Esophagus mucosa (tissue), 1 donor: ENCODE results near the gene NUMBL. TPM values are rescaled to one million over a fixed set of nuclear protein-coding genes. Genes with fewer than 3 reads are reported as not detected.
"Not testable (repeated sequence)": the region's sequence is repeated elsewhere in the genome, so short reads cannot be mapped to it uniquely, and the experiment has no call there.

Experiments used
- ATAC-seq: fragments of 200-7000 bp; cut with Tn5 transposase; one replicate; pipeline ENCODE4 v1.9.1; 2020
- total RNA-seq: library from RNA; stranded (reverse); gene quantifications from one replicate; pipeline ENCODE4 v1.2.4, GENCODE V29; 2023
- donor health status: DM: yes; HTN: yes; CAD: no.

NUMBL gene
- total RNA-seq, 1 donor from 2014 or later = 11.0 TPM

DNA sequence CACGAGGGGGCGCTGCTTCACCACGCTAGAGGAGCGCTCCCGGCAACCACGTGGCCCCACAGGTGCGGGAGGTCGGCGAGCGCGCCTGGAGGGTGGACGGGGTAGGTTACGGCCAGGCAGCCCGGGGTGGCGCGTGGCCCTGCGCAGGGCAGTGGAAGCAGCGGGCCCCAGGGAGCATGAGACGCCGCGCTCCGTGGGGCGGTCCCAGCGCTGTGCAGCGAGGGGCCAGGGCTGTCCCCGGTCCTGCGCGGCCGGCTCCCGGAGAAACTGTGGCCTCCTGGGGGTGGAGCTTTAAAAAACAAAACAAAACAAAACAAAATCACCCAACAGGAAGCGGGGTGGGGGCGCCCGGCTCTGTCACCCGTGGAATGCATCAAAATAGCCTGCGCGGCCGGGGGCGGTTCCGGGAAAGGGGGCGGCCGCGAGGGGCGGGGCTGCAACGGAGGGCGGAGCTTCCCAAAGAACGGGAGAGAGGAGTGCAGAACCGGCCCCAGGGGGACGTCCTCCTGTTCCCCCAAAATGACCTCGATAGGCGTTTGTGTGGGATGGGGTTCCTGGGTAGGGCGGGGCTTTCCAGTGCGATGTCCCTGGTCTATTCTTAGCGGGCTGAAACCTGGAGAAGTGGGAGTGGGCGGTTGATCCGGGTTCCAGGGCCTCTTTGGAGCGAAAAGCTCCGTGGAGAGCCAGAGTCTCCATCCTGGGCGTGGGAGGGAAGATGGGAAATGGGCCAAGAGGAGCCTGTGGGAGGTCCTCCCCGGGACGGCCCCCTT lies 27.3 kb downstream of the NUMBL start:
- peak; percentile 81 for ATAC-seq

DNA sequence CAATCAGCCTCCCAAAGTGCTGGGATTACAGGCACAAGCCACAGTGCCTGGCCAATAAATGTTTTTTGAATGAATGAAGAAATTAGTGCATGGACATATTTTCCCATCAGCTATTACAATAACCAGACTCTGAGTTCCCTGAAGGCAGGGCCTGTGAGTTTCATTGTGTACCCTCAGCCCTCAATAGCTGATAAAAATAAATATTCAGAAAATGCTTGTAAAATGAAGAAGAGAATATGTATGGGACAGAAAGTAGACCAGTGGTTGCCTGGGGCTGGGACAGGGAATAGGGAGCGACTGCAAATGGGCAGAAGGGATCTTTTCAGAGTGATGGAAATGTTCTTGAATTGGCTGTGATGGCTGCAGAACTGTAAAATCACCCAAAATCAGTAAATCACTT lies 28.8 kb downstream of the NUMBL start:
- no peak for ATAC-seq

DNA sequence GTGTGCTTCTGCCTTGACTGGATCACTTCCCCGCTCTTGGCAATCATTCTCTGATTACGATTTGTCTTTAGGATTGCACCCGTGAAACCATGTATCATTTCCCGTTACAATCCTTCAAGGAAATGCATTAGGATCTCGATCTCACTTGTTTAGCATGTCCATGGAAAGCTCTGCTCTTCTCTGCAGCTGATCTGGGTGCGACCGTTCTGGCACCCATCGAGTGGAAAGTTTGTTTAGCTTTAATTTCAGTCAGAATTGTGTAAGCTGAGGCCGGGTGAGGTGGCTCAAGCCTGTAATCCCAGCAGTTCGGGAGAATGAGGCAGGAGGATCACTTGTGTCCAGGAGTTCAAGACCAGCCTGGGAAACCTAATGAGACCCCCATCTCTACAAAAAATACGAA lies 30.9 kb downstream of the NUMBL start:
- ATAC-seq = no peak

DNA sequence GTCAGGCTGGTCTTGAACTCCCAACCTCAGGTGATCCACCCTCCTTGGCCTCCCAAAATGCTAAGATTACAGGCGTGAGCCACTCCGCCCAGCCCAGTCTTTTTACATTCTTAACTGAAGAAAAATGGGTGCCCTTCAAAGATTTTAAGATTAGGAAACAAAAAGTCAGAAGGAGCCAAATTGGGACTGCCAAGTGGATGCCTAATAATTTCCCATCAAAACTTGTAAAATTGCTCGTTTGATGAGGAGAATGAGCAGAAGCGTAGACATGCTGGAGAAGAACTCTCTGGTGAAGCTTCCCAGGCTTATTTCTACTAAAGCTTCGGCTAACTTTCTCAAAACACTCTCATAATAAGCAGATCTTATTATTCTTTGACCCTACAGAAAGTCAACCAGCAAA lies 31.3 kb downstream of the NUMBL start:
- no peak for ATAC-seq

DNA sequence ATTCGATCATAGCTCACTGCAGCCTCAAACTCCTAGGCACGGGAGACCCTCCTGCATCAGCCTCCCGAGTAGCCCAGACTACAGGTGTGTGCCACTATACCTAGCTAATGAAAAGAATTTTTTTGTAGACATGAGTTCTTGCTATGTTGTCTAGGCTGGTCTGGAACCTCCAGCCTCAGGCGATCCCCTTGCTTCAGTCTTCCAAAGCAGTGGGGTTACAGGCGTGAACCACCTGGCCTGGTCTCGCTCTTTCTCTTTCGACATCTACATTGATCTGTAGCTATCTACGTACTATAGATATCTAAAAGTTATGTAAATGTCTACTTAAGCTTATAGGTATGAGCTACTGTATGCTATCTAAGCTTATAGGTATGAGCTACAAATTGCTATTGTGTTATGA lies 32.4 kb downstream of the NUMBL start:
- no peak for ATAC-seq

DNA sequence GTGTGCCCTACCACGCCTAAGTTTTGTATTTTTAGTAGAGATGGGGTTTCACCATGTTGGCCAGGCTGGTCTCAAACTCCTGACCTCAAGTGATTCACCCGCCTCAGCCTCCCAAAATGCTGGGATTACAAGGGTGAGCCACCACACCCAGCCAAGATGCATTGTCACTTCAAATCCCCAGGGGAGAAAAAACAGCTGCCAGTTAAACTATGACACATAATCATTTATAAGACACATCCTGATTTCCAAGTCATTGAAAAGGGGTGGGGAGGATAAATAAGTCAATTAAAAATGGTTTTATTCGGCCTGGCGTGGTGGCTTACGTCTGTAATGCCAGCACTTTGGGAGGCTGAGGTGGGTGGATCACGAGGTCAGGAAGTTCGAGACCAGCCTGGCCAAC lies 34.8 kb downstream of the NUMBL start:
- peak; percentile 60 for ATAC-seq

DNA sequence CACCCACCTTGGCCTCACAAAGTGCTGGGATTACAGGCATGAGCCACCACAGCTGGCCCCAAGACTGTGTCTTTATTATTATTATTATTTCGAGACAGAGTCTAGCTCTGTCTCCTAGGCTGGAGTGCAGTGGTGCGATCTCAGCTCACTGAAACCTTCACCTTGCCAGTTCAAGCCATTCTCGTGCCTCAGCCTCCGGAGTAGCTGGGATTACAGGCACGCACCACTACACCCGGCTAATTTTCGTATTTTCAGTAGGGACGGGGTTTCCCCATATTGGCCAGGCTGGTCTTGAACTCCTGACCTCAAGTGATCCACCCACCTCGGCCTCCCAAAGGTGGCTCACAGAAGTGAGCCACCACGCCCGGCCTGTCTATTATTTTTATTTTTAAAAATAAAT lies 38.1 kb downstream of the NUMBL start:
- not testable (repeated sequence) for ATAC-seq

DNA sequence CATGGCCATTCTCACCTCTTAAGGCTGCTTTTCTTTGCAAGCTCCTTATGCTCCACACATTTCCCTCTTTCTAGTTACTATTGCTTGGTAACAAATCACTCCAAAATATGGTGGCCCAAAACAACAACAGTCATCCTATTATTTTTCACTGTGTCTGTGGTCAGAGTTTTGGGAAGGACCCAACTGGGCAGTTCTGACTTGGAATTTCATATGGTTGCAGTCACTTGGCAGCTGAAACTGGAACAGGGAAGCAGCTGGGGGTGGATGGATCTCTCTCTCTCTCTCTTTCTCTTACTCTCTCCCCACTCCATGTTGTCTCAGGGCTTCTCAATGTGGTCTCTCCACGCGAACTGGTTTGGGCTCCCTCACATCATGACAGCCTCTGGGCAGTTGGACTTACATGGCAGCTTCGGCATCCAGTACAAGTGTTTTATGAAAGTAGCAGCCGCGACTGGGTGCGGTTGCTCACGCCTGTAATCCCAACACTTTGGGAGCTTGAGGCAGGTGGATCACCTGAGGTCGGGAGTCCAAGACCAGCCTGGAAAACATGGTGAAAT lies 39.6 kb downstream of the NUMBL start:
- no peak for ATAC-seq

DNA sequence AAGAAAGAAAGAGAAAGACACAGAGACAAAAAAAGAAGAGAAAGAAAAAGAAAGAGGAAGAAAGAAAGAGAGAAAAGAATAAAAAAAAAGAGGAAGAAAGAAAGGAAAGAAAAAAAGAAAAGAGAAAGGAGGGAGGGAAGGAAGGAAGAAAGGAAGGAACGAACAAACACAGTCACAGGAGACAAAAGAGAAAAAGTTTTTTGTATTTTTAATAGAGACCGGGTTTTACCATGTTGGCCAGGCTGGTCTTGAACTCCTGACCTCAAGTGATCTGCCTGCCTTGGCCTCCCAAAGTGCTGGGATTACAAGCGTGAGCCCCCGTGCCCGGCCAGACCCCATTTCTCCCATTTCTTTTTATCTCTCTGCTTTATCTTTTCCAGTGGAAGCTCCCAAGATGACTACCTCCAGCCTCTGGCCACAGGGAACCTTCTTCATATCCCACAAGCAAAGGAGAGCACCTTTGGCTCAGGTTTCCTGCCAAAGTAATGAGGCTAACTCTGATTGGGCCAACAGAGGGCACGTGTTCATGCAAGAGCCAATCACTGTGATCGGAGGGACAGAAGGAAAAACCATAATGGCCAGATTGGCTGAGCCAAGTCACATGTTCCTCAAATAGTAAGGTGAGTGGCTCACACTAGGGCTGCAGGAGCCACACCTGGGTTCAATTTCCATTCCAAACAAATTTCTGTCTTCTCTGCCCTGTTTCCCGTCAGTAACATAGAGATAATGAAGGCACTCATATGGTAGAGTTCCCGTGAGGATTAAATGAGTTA lies 40.4 kb downstream of the NUMBL start:
- not testable (repeated sequence) for ATAC-seq

DNA sequence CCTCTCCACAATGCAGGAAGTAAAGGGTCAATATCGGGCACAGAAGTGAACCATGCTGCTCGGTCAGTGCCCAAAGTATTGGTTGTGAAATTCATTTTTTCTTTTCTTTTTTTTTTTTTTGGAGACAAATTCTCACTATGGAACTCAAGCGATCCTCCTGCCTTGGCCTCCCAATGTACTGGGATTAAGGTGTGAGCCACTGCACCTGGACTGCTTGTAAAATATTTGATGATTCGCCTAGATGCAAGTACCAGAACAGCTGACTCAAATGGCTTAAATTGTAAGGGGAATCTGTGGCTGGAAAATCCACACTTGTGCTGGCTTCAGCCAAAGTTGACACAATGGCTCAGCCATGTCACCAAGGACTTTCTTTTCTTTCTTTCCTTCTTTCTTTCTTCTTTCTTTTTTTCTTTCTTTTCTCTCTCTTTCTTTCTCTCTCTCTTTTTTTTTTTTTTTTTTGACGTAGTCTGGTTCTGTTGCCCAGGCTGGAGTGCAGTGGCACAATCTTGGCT lies 43.7 kb downstream of the NUMBL start:
- ATAC-seq = peak; percentile 19

DNA sequence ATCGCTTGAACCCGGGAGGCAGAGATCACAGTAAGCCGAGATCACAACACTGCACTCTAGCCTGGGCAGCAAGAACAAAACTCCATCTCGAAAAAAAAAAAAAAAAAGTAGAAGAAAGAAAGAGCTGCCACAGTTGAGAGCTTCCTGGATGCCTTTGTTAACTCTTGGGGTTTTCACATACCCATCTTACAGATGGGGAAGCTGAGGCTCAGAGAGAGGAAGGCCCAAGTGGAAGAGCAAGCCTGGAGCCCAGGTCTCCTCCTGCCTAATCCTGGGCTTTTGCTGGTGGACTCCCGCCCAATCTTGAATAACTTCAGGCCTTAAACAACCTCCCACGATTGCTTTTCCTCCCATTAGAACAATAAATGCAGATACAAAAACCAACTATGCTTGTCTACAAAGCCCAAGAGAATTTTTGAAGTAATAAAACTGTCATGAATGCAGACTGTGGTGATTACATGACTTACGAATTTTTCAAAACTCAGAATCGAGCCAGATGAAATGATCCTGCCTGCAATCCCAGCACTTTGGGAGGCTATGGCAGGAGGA lies 47.6 kb downstream of the NUMBL start:
- no peak for ATAC-seq

DNA sequence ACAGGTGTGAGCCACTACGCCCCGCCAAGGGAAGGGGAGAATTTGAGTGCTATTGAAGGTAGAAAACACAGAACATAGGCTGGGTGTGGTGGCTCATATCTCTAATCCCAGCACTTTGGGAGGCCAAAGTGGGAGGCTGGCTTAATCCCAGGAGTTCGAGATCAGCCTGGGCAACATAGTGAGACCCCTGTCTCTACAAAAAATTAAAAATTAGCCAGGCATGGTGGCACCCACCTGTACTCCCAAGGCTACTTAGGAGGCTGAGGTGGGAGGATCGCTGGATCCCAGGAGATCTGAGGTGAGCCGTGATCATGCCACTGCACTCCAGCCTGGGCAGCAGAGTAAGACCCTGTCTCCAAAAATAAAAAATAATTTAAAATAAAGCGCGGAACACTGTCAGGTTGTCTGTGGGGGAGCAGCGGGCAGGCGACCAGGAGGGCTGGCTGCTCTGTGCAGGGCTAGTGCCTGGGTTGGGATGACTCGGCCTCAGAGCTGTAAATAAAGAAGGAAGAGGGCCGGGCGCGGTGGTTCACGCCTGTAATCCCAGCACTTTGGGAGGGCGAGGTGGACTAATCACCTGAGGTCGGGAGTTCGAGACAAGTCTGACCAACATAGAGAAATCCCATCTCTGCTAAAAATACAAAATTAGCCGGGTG lies 48.3 kb downstream of the NUMBL start:
- ATAC-seq = no peak

DNA sequence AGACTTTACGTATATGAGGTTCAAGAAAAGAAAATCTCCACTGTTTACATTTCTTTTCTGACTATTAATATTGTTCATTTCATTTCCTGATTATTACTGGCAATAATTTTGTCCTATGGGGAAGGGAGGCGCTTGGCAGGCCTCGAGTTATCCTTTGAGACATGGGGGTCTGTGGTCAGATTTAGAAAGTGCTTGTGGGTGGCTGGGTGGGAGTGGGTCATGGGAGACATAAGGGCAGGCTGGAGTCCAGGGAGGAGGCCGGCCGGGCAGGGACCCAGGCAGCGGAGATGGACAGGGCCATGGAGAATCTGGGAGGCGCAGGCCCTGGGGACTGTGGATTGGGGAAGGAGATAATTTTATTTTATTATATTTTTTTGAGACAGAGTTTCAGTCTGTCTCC lies 49.2 kb downstream of the NUMBL start:
- ATAC-seq = no peak

DNA sequence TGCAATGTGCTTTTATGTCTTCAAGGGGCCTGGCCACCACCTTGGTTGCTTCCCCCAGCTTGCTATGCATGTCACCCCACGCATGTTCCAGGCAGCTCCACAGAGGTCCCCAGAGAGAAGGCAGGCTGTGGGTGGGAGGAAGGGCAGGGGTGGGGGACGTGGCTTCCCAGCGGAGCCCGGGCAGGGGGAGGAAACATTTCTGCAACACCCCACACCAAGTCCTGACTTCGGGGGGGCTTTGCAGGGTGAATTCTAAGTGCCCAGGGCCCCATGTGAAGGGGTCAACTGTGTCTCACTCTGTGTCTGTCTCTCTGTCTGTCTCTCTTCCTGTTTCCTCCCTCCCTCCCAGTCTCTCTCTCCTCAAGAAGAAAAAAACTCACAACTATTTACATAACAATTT lies 49.7 kb downstream of the NUMBL start:
- ATAC-seq = no peak

DNA sequence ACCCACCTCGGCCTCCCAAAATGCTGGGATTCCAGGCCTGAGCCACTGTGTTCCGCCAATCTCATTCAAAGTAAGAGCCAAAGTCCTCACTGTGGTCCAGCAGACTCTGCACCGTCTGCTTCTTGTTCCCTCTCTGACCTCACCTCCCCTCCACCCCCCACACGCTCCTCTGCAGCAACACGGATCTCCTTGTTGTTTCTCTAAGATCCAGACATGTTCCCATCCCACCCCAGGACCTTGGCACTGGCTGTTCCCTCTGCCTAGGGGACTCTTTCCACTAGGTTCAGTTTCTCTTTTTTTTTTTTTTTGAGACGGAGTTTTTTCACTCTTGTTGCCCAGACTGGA lies 50.8 kb downstream of the NUMBL start:
- ATAC-seq = no peak

DNA sequence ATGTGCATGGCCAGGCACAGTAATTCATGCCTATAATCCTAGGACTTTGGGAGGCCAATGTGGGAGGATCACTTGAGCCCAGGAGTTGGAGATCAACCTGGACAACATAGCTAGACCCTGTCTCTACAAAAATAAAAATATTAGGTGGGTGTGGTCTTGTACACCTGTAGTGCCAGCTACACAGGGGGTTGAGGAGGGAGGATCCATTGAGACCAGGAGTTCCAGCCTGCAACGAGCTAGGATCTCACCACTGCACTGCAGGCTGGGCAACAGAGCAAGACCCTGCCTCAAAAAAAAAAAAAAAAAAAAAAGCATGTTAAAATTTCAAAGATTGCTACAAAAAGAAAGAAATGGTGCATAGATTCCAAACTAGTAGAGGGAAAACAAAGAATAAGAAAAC lies 52.1 kb downstream of the NUMBL start:
- ATAC-seq = no peak

DNA sequence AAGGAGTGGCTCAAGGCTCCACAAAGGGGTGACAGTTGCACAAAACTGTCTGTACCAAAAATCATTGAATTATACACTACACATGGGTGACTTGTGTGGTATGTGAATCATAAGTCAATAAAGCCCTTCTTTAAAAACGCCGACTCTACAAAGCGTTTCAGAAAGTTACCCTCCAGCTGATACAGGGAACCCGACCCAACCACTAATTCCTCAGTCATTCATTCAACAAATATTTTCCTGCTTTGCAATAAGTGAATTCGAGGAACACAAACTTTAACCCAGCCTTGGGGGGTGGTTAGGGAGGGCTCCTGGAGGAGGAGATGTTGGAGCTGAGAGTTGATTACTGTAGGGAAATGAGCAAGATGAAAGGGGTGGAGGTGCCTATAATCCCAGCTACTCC lies 57.2 kb downstream of the NUMBL start:
- ATAC-seq = peak; percentile 53

DNA sequence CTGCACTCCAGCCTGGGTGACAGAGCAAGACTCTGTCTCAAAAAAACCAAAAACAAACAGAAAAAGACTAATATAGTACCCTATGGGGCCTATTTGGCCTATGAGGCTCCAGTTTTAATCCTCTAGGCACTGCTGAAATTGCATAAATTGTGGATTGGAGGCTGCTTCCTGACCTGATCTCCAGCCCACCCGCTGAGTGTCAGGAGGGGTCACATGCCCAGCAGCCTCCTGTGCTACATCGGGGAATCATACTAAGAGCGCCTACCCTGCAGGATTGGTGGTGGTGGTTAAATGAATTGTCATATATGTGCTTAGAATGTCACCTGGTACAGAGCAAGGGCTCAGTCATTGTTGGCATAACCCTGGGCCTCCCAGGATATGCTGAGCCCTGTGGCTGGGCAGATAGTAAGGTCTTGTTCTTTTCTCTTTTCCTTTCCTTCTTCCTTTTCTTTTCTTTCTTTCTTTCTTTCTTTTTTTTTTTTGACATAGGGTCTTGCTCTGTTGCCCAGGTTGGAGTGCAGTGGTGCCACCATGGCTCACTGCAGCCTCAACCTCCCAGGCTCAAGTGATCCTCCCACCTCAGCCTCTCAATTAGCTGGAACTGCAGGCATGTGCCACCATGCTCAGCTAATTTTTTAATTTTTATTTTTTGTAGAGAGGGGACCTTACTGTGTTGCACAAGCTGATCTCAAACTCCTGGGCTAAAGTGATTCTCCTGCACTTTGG lies 58.0 kb downstream of the NUMBL start:
- ATAC-seq = no peak

DNA sequence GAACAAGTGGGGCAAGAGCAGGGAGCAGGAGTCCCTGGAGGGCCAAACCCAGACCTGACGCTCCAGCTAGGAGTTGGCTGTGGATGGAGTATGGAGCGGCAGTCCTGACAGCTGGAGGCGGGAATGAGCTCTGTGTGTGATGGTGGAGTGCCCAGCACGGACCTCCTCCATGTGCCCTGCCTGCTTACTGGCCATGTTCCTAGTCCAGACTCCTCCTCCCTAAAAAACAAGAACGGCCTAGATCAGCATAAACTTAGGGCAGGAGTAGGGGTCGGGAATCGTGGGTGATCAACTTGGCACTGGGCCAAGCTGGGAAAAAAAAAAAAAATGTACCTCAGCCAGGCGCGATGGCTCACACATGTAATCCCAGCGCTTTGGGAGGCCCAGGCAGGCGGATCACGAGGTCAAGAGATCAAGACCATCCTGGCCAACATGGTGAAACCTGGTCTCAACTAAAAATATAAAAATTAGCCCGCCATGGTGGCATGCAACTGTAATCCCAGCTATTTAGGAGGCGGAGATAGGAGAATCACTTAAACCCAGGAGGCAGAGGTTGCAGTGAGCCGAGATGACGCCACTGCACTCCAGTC lies 59.8 kb downstream of the NUMBL start:
- ATAC-seq = no peak

DNA sequence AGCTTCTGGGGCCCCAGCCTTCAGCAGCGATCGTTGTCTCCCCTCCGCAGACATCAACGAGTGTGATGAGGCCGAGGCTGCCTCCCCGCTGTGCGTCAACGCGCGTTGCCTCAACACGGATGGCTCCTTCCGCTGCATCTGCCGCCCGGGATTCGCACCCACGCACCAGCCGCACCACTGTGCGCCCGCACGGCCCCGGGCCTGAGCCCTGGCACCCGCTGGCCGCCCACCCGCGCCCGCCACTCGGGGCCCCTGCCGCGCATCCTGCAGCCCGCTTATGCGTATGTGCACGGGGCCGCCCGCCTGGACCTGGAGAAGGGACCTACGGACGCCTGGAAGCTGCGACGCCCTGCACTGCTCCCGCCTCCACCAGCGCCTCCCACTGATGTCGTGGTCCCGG lies 61.1 kb downstream of the NUMBL start:
- no peak for ATAC-seq

DNA sequence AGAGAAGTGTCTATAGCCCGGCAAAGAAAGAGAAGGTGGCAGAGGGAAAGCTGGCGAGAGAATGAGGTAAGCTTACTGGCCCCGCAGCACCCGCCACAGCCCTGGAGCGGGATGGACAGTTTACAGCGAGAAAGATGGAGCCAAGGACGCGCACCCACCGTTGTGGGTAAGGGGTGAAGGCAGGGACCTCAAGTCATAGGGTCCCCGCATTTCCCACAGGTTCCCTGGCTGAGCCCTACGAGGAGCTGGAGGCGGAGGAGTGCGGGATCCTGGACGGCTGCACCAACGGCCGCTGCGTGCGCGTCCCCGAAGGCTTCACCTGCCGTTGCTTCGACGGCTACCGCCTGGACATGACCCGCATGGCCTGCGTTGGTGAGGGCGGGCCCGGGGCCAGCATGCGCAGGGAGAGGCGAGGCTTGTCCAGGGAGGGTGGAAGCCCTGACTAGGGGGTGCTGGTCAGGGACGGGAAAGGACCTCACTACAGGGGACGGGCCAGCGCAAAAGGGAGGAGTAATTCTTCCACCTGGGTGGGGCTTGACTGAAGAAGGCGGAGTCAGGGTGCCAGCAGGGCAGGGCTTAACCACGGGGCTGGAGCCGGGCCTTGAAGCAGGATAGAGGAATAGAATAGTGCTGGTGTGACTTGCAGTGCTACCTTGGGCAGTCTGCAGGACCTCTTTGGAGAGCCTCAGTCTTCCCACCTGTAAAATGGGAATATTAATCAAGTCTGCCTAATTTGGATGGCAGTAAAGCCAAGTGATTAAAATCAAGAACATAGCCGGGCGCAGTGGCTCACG lies 62.8 kb downstream of the NUMBL start:
- ATAC-seq = no peak
